Activated naive CD8-positive, alpha-beta T cell treated with anti-CD3 and anti-CD28 coated beads, Interleukin-2, amount 50 U/mL, for 24 hours (primary cell): ENCODE results near the gene ECT2L.

ENCODE experiments used
- ATAC-seq: fragments of 150-1000 bp; cut with Tn5 transposase; one replicate; pipeline ENCODE4 v1.10.0; 2021
- DNase-seq: peaks from one replicate; pipeline ENCODE4 v3.0.0; 2021
- H3K27ac Mint-ChIP-seq: one replicate; pipeline ENCODE4 v1.8.0; 2021; ENCODE audit warnings: mild to moderate bottlenecking, mixed read lengths
- H3K27me3 Mint-ChIP-seq: one replicate; pipeline ENCODE4 v1.8.0; 2021; ENCODE audit warnings: mixed read lengths
- H3K36me3 Mint-ChIP-seq: one replicate; pipeline ENCODE4 v1.8.0; 2021; ENCODE audit warnings: low read depth, mixed read lengths
- H3K4me1 Mint-ChIP-seq: one replicate; pipeline ENCODE4 v1.8.0; 2021; ENCODE audit warnings: mixed read lengths
- H3K4me3 Mint-ChIP-seq: one replicate; pipeline ENCODE4 v1.8.0; 2021; ENCODE audit warnings: mild to moderate bottlenecking, moderate library complexity, mixed read lengths
- H3K9me3 Mint-ChIP-seq: one replicate; pipeline ENCODE4 v1.8.0; 2021; ENCODE audit warnings: mixed read lengths

The ECT2L gene

GRCh38 chr6:138863321-138863720 is 67.4 kb downstream of the ECT2L start:
- H3K4me3 Mint-ChIP-seq, result no peak overlapping the region
- no peaks in the 10 kb centered on the region for H3K9me3 Mint-ChIP-seq
- peaks cover 3% of the 10 kb centered on the region for H3K4me1 Mint-ChIP-seq
- ATAC-seq, result no peak
- no peak for DNase-seq
- no peak overlapping the region for H3K27ac Mint-ChIP-seq
- peaks cover 3% of the 10 kb centered on the region for H3K27me3 Mint-ChIP-seq
- no peaks in the 10 kb centered on the region for H3K36me3 Mint-ChIP-seq

DNA sequence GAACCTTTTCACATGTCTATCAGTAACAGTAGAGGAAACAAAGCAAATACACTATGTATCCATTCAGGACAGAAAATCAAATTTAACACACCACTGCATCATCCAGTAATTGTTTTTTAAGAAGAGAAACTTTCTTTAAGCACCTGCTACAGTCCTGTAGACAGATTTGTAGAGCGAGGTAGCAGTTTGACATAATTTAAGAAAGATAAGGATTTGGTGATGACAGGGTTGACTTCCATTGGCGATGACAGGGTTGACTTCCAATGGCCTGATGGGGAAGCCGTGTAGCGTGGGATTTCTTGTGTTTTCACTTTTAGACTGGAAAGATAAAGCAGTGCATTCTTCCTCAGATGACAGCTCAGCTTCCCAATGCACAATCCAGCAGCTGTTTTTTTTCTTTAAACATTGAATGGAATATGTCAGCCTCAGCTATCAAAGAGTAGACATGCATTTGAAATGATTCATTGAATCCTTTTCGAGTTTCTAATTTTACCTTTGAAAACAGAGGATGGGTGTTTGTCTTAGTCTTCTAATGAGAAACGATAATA is 68.5 kb downstream of the ECT2L start:
- H3K9me3 Mint-ChIP-seq, result no peaks in the 10 kb centered on the region
- no peak overlapping the region for H3K4me3 Mint-ChIP-seq
- ATAC-seq, result no peak
- H3K27me3 Mint-ChIP-seq, result peaks cover 3% of the 10 kb centered on the region
- H3K4me1 Mint-ChIP-seq, result peaks cover 3% of the 10 kb centered on the region
- no peaks in the 10 kb centered on the region for H3K36me3 Mint-ChIP-seq
- DNase-seq, result no peak
- H3K27ac Mint-ChIP-seq, result no peak overlapping the region

DNA sequence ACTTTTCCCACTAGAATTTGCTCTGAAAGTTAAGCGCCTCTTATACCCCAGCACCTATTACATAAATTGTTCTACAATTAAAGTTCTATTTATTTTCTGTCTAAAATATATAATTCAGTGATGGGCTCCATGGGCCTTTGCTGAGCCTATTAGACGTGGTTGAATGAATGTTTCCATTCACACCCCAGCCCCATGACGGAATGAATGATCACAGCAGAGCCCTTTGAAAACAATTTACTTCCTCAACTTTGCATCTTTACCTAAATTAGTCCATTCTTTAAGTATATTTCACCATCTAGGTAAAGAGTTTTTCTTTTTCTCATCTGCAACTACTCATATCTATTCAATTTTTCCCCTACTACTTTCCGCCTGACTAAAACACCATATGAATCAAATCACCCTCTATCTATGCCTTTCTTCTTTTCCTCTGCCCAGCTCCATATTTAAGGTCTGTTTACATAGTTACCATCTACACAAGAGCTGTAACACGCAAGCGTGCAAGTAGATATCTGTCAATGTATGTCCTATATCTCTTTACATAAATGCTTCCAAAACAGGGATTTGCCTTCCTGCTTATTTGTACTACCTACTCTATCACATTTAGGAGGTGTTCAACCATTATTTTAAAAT is 69.7 kb downstream of the ECT2L start:
- H3K4me1 Mint-ChIP-seq, result peaks cover 11% of the 10 kb centered on the region
- H3K36me3 Mint-ChIP-seq, result no peaks in the 10 kb centered on the region
- H3K4me3 Mint-ChIP-seq, result no peak overlapping the region
- no peaks in the 10 kb centered on the region for H3K9me3 Mint-ChIP-seq
- no peak for DNase-seq
- peaks cover 3% of the 10 kb centered on the region for H3K27me3 Mint-ChIP-seq
- ATAC-seq, result peak; percentile 40
- no peak overlapping the region for H3K27ac Mint-ChIP-seq

GRCh38 chr6:138868181-138868580 is 72.3 kb downstream of the ECT2L start:
- Mint-ChIP-seq H3K27me3 (no peaks in the 10 kb centered on the region), H3K4me1 (peaks cover 11% of the 10 kb centered on the region), H3K4me3 (no peak overlapping the region), H3K27ac (no peak overlapping the region), H3K9me3 (no peaks in the 10 kb centered on the region), H3K36me3 (no peaks in the 10 kb centered on the region)
- ATAC-seq (no peak), DNase-seq (no peak)

DNA sequence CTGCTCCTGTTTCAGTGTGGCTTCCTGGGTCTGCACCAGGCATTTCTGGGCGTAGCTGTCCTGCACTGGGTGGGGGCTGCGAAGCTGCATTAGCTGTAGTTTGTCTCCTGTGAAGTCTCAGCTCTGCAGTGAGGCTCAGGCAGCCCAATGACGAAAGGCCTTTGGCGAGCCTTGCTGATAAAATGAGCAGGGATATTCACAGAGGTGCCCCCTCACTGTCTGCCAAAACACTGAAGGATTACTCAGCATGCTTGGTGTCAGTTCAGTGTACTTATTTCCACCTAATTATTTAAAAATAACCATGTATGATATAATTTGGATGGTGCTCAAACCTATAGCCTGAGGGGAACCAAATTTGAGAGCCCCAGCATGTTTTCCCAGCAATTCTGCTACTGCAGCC is 73.5 kb downstream of the ECT2L start:
- ATAC-seq, result no peak
- Mint-ChIP-seq H3K27ac (no peak overlapping the region), H3K4me1 (peaks cover 11% of the 10 kb centered on the region), H3K27me3 (no peaks in the 10 kb centered on the region), H3K36me3 (no peaks in the 10 kb centered on the region), H3K9me3 (no peaks in the 10 kb centered on the region), H3K4me3 (no peak overlapping the region)
- no peak for DNase-seq

DNA sequence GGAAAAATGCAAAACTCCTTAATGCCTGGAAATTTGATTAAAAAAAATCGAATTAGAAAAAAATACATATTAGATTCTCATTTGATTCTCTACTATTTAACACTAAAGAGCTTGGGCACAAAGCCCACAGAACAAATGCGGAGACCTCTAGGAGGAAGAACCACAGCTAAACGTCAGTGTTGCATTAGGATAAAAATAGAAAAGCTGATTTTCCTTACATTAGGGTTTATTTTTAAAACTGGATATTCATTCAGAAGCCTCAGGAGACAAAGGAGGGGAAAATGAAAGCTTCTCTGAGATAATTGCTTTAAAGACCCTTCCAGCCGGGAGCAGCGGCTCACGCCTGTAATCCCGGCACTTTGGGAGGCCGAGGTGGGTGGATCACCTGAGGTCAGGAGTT is 77.3 kb downstream of the ECT2L start:
- Mint-ChIP-seq H3K27me3 (no peaks in the 10 kb centered on the region), H3K36me3 (no peaks in the 10 kb centered on the region), H3K9me3 (no peaks in the 10 kb centered on the region), H3K4me1 (peaks cover 8% of the 10 kb centered on the region), H3K4me3 (no peak overlapping the region), H3K27ac (no peak overlapping the region)
- DNase-seq, result no peak
- no peak for ATAC-seq

- H3K4me3 Mint-ChIP-seq, result no peak overlapping the region
- no peak overlapping the region for H3K27ac Mint-ChIP-seq
- no peaks in the 10 kb centered on the region for H3K4me1 Mint-ChIP-seq
- no peaks in the 10 kb centered on the region for H3K27me3 Mint-ChIP-seq
- H3K36me3 Mint-ChIP-seq, result no peaks in the 10 kb centered on the region
- no peaks in the 10 kb centered on the region for H3K9me3 Mint-ChIP-seq
- no peak for ATAC-seq
- no peak for DNase-seq
Measured at GRCh38 chr6:138882369-138883017, 86.6 kb downstream of the ECT2L start.

DNA sequence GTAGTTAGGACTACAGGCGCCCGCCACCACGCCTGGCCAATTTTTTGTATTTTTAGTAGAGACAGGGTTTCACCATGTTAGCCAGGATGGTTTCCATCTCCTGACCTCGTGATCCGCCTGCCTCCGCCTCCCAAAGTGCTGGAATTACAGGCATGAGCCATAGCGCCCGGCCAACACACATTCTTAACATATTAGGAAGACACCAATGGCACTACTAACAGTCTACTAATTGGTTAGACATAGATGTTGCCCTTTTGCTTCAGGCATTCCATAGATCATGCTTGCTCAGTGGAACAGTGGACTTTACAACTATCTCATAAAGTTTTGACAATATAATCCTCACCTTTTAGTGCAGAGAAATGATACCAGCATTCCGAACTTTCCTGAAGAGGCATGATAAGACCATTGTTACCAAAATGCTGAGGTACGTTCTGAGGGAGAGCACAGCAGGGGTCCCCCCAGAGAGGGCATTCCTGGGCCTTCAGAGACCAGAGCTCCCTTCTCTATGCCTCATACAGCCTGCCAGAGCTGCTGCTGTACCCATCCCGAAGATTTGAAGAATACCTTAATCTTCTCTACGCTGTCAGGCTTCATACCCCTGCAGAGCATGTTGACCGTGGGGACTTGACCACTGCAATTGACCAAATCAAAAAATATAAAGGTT is 89.4 kb downstream of the ECT2L start:
- Mint-ChIP-seq H3K36me3 (no peaks in the 10 kb centered on the region), H3K4me3 (no peak overlapping the region), H3K27ac (no peak overlapping the region), H3K27me3 (no peaks in the 10 kb centered on the region), H3K9me3 (no peaks in the 10 kb centered on the region), H3K4me1 (no peaks in the 10 kb centered on the region)
- ATAC-seq (no peak), DNase-seq (no peak)

DNA sequence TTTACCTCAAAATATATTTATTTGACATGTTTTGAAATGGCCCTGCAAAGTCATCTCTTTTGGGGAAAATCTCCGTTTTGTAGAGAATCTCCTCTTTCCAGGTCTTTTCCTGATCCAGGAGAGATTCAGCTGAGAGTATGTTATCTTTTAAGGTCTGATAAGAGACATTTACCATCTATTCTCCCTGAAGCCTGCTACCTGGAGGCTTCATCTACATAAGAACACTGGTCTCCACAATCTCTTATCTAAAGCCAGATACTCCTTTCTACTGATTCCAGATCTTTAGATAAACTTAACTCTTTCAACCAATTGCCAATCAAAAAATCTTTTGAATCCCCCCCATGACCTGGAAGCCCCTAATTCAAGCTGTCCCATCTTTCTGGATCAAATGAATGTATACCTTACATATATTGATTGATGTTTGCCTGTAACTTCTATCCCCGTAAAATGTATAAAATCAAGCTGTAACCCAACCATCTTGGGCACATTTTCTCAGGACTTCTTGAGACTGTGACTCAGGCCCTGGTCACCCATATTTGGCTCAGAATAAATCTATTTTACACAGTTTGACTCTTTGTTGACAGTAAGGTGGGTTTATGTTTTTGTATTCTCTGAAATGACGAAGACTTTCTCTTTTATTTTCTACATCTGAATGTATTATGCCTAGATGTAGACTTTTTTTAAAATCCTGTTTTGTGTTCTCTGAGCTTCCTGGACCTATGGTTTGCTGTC is 95.5 kb downstream of the ECT2L start:
- H3K27me3 Mint-ChIP-seq, result no peaks in the 10 kb centered on the region
- no peak for DNase-seq
- H3K27ac Mint-ChIP-seq, result no peak overlapping the region
- H3K4me3 Mint-ChIP-seq, result no peak overlapping the region
- H3K36me3 Mint-ChIP-seq, result peaks cover 3% of the 10 kb centered on the region
- H3K4me1 Mint-ChIP-seq, result no peaks in the 10 kb centered on the region
- ATAC-seq, result no peak
- no peaks in the 10 kb centered on the region for H3K9me3 Mint-ChIP-seq

DNA sequence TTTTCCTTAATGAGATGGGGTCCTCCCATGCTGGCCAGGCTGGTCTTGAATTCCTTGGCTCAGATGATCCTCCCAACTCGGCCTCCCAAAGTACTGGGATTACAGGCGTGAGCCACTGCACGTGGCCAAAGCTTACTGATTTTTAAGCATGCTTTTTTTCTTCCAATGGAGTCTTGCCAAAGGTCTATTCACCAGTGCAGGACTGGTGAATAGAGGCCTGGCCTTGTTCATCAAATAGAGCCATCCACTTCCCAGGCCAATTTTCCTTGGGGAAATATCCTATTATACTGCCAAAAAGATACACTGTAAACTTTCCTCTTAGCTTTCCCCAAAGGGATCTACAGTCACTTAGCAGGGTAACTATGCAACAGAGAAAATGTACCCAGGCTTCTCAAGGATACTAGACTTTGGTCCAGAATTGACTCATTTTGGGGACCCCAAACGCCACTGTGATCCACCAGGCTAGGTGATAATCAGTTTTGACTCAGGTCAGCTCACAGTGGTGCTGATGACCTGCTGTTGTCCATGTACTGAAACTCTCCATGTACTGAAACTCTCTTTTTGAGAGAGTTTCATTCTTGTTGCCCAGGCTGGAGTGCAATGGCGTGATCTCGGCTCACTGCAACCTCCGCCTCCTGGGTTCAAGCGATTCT is 100.3 kb downstream of the ECT2L start:
- Mint-ChIP-seq H3K4me3 (no peak overlapping the region), H3K27ac (no peak overlapping the region), H3K4me1 (no peaks in the 10 kb centered on the region), H3K9me3 (peaks cover 4% of the 10 kb centered on the region), H3K27me3 (no peaks in the 10 kb centered on the region), H3K36me3 (peaks cover 19% of the 10 kb centered on the region)
- ATAC-seq (no peak), DNase-seq (no peak)

DNA sequence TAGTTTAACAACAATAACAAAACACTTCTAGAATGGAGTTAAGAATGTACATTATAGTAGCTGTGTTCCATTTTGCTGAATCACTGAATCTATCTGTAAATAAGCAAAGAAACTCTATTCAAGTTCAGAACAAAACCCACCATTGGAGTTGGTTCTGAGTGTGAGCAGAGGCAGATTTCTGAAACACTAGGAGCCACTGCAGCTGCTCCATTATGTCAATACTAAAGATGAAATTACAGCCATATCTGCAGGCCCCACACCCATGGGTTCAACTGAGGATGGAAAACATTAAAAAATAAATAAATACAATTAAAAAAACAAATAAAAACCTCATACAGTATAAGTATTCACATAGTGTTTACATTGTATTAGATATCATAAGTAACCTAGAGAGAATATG is 101.1 kb downstream of the ECT2L start:
- H3K4me3 Mint-ChIP-seq, result no peak overlapping the region
- peaks cover 23% of the 10 kb centered on the region for H3K36me3 Mint-ChIP-seq
- H3K27me3 Mint-ChIP-seq, result no peaks in the 10 kb centered on the region
- H3K9me3 Mint-ChIP-seq, result peaks cover 4% of the 10 kb centered on the region
- H3K4me1 Mint-ChIP-seq, result no peaks in the 10 kb centered on the region
- no peak for ATAC-seq
- no peak for DNase-seq
- H3K27ac Mint-ChIP-seq, result no peak overlapping the region

- no peaks in the 10 kb centered on the region for H3K9me3 Mint-ChIP-seq
- H3K4me1 Mint-ChIP-seq, result no peaks in the 10 kb centered on the region
- no peak for ATAC-seq
- no peak overlapping the region for H3K4me3 Mint-ChIP-seq
- H3K27me3 Mint-ChIP-seq, result no peaks in the 10 kb centered on the region
- H3K27ac Mint-ChIP-seq, result no peak overlapping the region
- no peak for DNase-seq
- peaks cover 60% of the 10 kb centered on the region for H3K36me3 Mint-ChIP-seq
Measured at GRCh38 chr6:138907167-138907566, 111.3 kb downstream of the ECT2L start.

DNA sequence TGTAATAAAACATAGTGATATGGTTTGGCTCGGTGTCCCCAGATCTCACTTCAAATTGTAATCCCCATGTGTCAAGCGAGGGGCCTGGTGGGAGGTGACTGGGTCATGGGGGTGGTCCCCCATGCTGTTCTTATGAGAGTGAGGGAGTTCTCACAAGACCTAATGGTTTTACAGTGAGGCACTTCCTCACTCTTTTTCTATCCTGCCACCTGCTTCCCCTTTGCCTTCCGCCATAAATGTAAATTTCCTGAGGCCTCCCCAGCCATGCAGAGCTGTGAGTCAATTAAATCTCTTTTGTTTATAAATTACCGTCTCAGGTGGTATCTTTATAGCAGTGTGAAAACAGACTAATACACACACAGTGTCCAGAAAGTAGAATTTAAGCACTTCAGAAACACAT is 113.6 kb downstream of the ECT2L start:
- Mint-ChIP-seq H3K4me1 (no peaks in the 10 kb centered on the region), H3K36me3 (peaks cover 65% of the 10 kb centered on the region), H3K27me3 (no peaks in the 10 kb centered on the region), H3K9me3 (no peaks in the 10 kb centered on the region), H3K4me3 (no peak overlapping the region), H3K27ac (no peak overlapping the region)
- ATAC-seq (no peak), DNase-seq (no peak)

DNA sequence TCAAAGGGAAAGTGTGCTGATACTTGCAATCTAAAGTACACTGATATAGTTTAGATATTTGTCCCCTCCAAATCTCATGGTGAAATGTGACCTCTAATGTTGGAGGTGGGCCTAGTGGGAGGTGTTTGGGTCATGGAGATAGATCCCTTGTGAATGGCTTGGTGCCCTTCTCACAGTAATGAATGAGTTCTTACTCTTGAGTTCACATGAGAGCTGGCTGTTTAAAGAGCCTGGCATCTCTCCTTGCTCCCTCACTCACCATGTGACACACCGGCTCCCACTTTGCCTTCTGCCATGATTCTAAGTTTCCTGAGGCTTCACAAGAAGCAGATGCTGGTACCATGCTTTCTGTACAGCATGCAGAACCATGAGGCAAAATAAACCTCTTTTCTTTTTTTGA is 114.1 kb downstream of the ECT2L start:
- no peak for ATAC-seq
- Mint-ChIP-seq H3K9me3 (no peaks in the 10 kb centered on the region), H3K27ac (no peak overlapping the region), H3K36me3 (peaks cover 64% of the 10 kb centered on the region), H3K27me3 (no peaks in the 10 kb centered on the region), H3K4me1 (no peaks in the 10 kb centered on the region), H3K4me3 (no peak overlapping the region)
- DNase-seq, result no peak
